ENCODE measurements around the gene OR4K13. TPM values are rescaled to one million over a fixed set of nuclear protein-coding genes. Genes with fewer than 3 reads are reported as not detected.

Gene OR4K13
- total and polyA plus RNA-seq, 10 of the 15 experiments (the other 5 are each of a cell fraction or from before 2014, with no cell fraction given): not detected

GRCh38 chr14:20059745-20060144 lies 23.9 kb upstream of the OR4K13 start, which contains the start of gene OR4L1 (continued):
- no peak for TF ChIP-seq E4F1 (IDR thresholded peaks at IDR 0.05; ENCODE audit: borderline replicate concordance, partially characterized antibody)
- TF ChIP-seq POLR2AphosphoS2 (IDR thresholded peaks at IDR 0.05; ENCODE audit: low read depth, low read length): no peak
- TF ChIP-seq ATF3 (IDR thresholded peaks at IDR 0.05; ENCODE audit: borderline replicate concordance, extremely low read depth, low read depth, low read length): no peak
- no peak for TF ChIP-seq POLR2A (IDR thresholded peaks at IDR 0.05; ENCODE audit: low read depth, low read length)

- Histone ChIP-seq H3K4me1 (ENCODE audit: control insufficient read depth, insufficient read depth, low read length) (no peaks in the 10 kb centered on the region), H3K27me3 (replicated peaks in 1 of 2; ENCODE audit: control insufficient read depth in 2 of 2, insufficient read depth in 2 of 2, low read length in 1 of 2) (no peaks in the 10 kb centered on the region), H3K4me3 (no peak overlapping the region), H3K79me2 (ENCODE audit: control insufficient read depth, insufficient read depth, low read length) (no peaks in the 10 kb centered on the region), H3K36me3 (ENCODE audit: control insufficient read depth in 2 of 2, insufficient read depth in 2 of 2, low read length in 1 of 2) (no peaks in the 10 kb centered on the region), H4K20me1 (ENCODE audit: control insufficient read depth, insufficient read depth) (no peaks in the 10 kb centered on the region), H3K9me3 (replicated peaks; ENCODE audit: control insufficient read depth, insufficient read depth, low read length) (no peaks in the 10 kb centered on the region), H3K4me2 (ENCODE audit: control insufficient read depth, insufficient read depth) (no peak overlapping the region), H3K27ac (ENCODE audit: control insufficient read depth, insufficient read depth) (no peak overlapping the region), H2AFZ (ENCODE audit: control insufficient read depth, low read depth, low read length) (no peak overlapping the region), H3K9ac (ENCODE audit: control insufficient read depth, insufficient read depth, low read length) (no peak overlapping the region)
- TF ChIP-seq MEF2A (IDR thresholded peaks at IDR 0.05; ENCODE audit: insufficient read depth, low read depth, low read length) (no peak), ELK1 (IDR thresholded peaks at IDR 0.05; ENCODE audit: low read depth, low read length) (no peak), CBX5 (IDR thresholded peaks at IDR 0.05; ENCODE audit: low read depth) (no peak), PBX3 (IDR thresholded peaks at IDR 0.05; ENCODE audit: insufficient replicate concordance, low read depth, low read length) (no peak), NKRF (conservative IDR thresholded peaks at IDR 0.05) (no peak), ATF2 (IDR thresholded peaks at IDR 0.05; ENCODE audit: low read length) (no peak), NFYB (IDR thresholded peaks at IDR 0.05; ENCODE audit: insufficient read depth, low read depth, low read length) (no peak), HCFC1 (IDR thresholded peaks at IDR 0.05; ENCODE audit: low read length) (no peak), HDAC2 (IDR thresholded peaks at IDR 0.05) (no peak), MEF2B (IDR thresholded peaks at IDR 0.05; ENCODE audit: partially characterized antibody, poor library complexity, severe bottlenecking) (no peak)
- no peak for FAIRE-seq
- SMC1A ChIA-PET (ENCODE audit: uncharacterized antibody, unreplicated experiment): no interaction called here
- no TSS peak for BruUV-seq (replicated peaks)
- CTCF ChIA-PET: no interaction called here
- POLR2A ChIA-PET: no interaction called here
- in situ Hi-C loops (cut with MboI): no loop called here
- intact Hi-C loops (cut with micrococcal nuclease; ENCODE audit: unreplicated experiment): no loop called here
- WGBS (ENCODE audit: insufficient coverage, insufficient replicate concordance, low lambda C conversion rate, missing lambda C conversion rate): 0% methylated on average over 1 of the region's 1 CpG
- no peak for ATAC-seq
- RAD21 ChIA-PET (ENCODE audit: unreplicated experiment): no interaction called here
- no peak for DNase-seq (ENCODE audit: low read depth, low spot score)
Measured at GRCh38 chr14:20048202-20048601, 12.4 kb upstream of the OR4K13 start.
